ENCODE results near the gene IFIT1B. TPM values are rescaled to one million over a fixed set of nuclear protein-coding genes. Genes with fewer than 3 reads are reported as not detected.
"Not testable (repeated sequence)": the region's sequence is repeated elsewhere in the genome, so short reads cannot be mapped to it uniquely, and the experiment has no call there.

IFIT1B gene
- total RNA-seq, 2 experiments from 2014 or later, result not detected

DNA sequence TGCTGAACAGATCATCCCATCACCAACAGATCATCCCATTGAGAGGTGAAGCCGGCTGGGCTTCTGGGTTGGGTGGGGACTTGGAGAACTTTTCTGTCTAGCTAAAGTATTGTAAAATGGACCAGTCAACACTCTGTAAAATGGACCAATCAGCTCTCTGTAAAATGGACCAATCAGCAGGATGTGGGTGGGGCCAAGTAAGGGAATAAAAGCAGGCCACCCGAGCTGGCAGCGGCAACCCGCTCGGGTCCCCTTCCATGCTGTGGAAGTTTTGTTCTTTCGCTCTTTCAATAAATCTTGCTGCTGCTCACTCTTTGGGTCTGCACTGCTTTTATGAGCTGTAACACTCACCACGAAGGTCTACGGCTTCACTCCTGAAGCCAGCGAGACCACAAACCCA, 28.3 kb downstream of the IFIT1B start:
- not testable (repeated sequence) for H3K4me3 Mint-ChIP-seq, H3K27ac Mint-ChIP-seq, H3K4me1 Mint-ChIP-seq, DNase-seq, H3K9me3 Mint-ChIP-seq, H3K27me3 Mint-ChIP-seq
- peaks cover 13% of the 10 kb centered on the region for H3K36me3 Mint-ChIP-seq

GRCh38 chr10:89407792-89408191, 29.9 kb downstream of the IFIT1B start:
- DNase-seq, H3K9me3 Mint-ChIP-seq, H3K27ac Mint-ChIP-seq, H3K4me3 Mint-ChIP-seq, H3K27me3 Mint-ChIP-seq: not testable (repeated sequence)
- peaks cover 17% of the 10 kb centered on the region for H3K36me3 Mint-ChIP-seq
- peaks cover 12% of the 10 kb centered on the region for H3K4me1 Mint-ChIP-seq

GRCh38 chr10:89409282-89409681, 31.4 kb downstream of the IFIT1B start:
- H3K9me3 Mint-ChIP-seq, DNase-seq, H3K27me3 Mint-ChIP-seq, H3K4me3 Mint-ChIP-seq, H3K27ac Mint-ChIP-seq: not testable (repeated sequence)
- peaks cover 13% of the 10 kb centered on the region for H3K36me3 Mint-ChIP-seq
- H3K4me1 Mint-ChIP-seq, result peaks cover 18% of the 10 kb centered on the region

- not testable (repeated sequence) for H3K4me3 Mint-ChIP-seq, H3K27ac Mint-ChIP-seq, H3K27me3 Mint-ChIP-seq, DNase-seq, H3K9me3 Mint-ChIP-seq
- Mint-ChIP-seq H3K4me1 (peaks cover 22% of the 10 kb centered on the region), H3K36me3 (peaks cover 17% of the 10 kb centered on the region)
Measured at GRCh38 chr10:89410551-89410950, 32.7 kb downstream of the IFIT1B start.

DNA sequence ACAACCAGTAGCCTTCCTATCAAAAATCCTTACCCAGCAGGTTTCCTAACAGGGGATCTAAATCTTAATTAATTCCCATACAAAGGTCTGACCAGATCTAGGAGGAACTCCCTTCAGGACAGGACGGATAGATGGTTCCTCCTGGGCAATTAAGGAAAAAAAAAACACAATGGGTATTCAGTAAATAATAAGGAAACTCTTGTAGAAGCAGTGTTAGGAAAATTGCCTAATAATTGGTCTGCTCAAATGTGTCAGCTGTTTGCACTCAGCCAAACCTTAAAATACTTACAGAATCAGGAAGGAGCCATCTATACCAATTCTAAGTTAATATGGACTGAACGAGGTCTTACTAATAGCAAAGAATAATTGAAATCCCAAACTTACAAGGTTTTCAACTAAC, 33.3 kb downstream of the IFIT1B start:
- not testable (repeated sequence) for H3K4me3 Mint-ChIP-seq, DNase-seq, H3K27ac Mint-ChIP-seq, H3K27me3 Mint-ChIP-seq
- peaks cover 12% of the 10 kb centered on the region for H3K9me3 Mint-ChIP-seq
- peaks cover 23% of the 10 kb centered on the region for H3K36me3 Mint-ChIP-seq
- peaks cover 26% of the 10 kb centered on the region for H3K4me1 Mint-ChIP-seq

- Mint-ChIP-seq H3K27ac (peak overlapping the region; percentile 81), H3K4me1 (peaks cover 34% of the 10 kb centered on the region), H3K9me3 (peaks cover 12% of the 10 kb centered on the region), H3K36me3 (peaks cover 26% of the 10 kb centered on the region), H3K4me3 (peak overlapping the region; percentile 62)
- not testable (repeated sequence) for H3K27me3 Mint-ChIP-seq
- peak; percentile 59 for DNase-seq
Measured at GRCh38 chr10:89412276-89412675, 34.4 kb downstream of the IFIT1B start.

- H3K36me3 Mint-ChIP-seq, result peaks cover 35% of the 10 kb centered on the region
- peaks cover 12% of the 10 kb centered on the region for H3K9me3 Mint-ChIP-seq
- no peaks in the 10 kb centered on the region for H3K27me3 Mint-ChIP-seq
- DNase-seq, result no peak
- peaks cover 41% of the 10 kb centered on the region for H3K4me1 Mint-ChIP-seq
- peak overlapping the region; percentile 91 for H3K27ac Mint-ChIP-seq
- peak overlapping the region; percentile 83 for H3K4me3 Mint-ChIP-seq
Measured at GRCh38 chr10:89413398-89413912, 35.6 kb downstream of the IFIT1B start.

- peaks cover 43% of the 10 kb centered on the region for H3K4me1 Mint-ChIP-seq
- H3K27me3 Mint-ChIP-seq, result no peaks in the 10 kb centered on the region
Measured at GRCh38 chr10:89414146-89414878, 36.5 kb downstream of the IFIT1B start, which contains the start of gene IFIT5. Gene IFIT5 (plus strand): TSS chr10:89414568. CDS start chr10:89414799, 231 bp downstream.

GRCh38 chr10:89414879-89415821, 37.3 kb downstream of the IFIT1B start:
- Mint-ChIP-seq H3K36me3 (peaks cover 36% of the 10 kb centered on the region), H3K4me3 (peak overlapping the region; percentile 83)

More at GRCh38 chr10:89414146-89414878, 36.5 kb downstream of the IFIT1B start, which contains the start of gene IFIT5:
- peak; percentile 73 for DNase-seq
- Mint-ChIP-seq H3K4me3 (peak within 1 kb of the TSS; percentile 83), H3K9me3 (peaks cover 12% of the 10 kb centered on the region), H3K27ac (peak within 1 kb of the TSS; percentile 91), H3K36me3 (peaks cover 35% of the 10 kb centered on the region)

GRCh38 chr10:89416465-89416864, 38.6 kb downstream of the IFIT1B start:
- peak overlapping the region; percentile 91 for H3K27ac Mint-ChIP-seq
- H3K4me1 Mint-ChIP-seq, result peaks cover 49% of the 10 kb centered on the region
- peaks cover 12% of the 10 kb centered on the region for H3K9me3 Mint-ChIP-seq
- H3K36me3 Mint-ChIP-seq, result peaks cover 48% of the 10 kb centered on the region
- H3K27me3 Mint-ChIP-seq, result no peaks in the 10 kb centered on the region
- no peak for DNase-seq
- peak overlapping the region; percentile 83 for H3K4me3 Mint-ChIP-seq

More at GRCh38 chr10:89414879-89415821, 37.3 kb downstream of the IFIT1B start:
- no peaks in the 10 kb centered on the region for H3K27me3 Mint-ChIP-seq
- peaks cover 12% of the 10 kb centered on the region for H3K9me3 Mint-ChIP-seq
- H3K27ac Mint-ChIP-seq, result peak overlapping the region; percentile 91
- H3K4me1 Mint-ChIP-seq, result peaks cover 47% of the 10 kb centered on the region
- peak; percentile 49 for DNase-seq

- Mint-ChIP-seq H3K27ac (no peak overlapping the region), H3K27me3 (no peaks in the 10 kb centered on the region), H3K4me3 (peak overlapping the region; percentile 22), H3K36me3 (peaks cover 41% of the 10 kb centered on the region), H3K4me1 (peaks cover 38% of the 10 kb centered on the region), H3K9me3 (peaks cover 2% of the 10 kb centered on the region)
- DNase-seq, result no peak
Measured at GRCh38 chr10:89419548-89419947, 41.7 kb downstream of the IFIT1B start.

GRCh38 chr10:89421018-89421476, 43.2 kb downstream of the IFIT1B start:
- Mint-ChIP-seq H3K4me3 (no peak overlapping the region), H3K9me3 (peaks cover 1% of the 10 kb centered on the region), H3K36me3 (peaks cover 32% of the 10 kb centered on the region), H3K4me1 (peaks cover 31% of the 10 kb centered on the region), H3K27ac (no peak overlapping the region), H3K27me3 (no peaks in the 10 kb centered on the region)
- no peak for DNase-seq

- peaks cover 15% of the 10 kb centered on the region for H3K36me3 Mint-ChIP-seq
- H3K4me3 Mint-ChIP-seq, result no peak overlapping the region
- H3K9me3 Mint-ChIP-seq, result no peaks in the 10 kb centered on the region
- H3K27ac Mint-ChIP-seq, result no peak overlapping the region
- no peaks in the 10 kb centered on the region for H3K27me3 Mint-ChIP-seq
- DNase-seq, result no peak
- peaks cover 10% of the 10 kb centered on the region for H3K4me1 Mint-ChIP-seq
Measured at GRCh38 chr10:89425000-89425399, 47.1 kb downstream of the IFIT1B start.

DNA sequence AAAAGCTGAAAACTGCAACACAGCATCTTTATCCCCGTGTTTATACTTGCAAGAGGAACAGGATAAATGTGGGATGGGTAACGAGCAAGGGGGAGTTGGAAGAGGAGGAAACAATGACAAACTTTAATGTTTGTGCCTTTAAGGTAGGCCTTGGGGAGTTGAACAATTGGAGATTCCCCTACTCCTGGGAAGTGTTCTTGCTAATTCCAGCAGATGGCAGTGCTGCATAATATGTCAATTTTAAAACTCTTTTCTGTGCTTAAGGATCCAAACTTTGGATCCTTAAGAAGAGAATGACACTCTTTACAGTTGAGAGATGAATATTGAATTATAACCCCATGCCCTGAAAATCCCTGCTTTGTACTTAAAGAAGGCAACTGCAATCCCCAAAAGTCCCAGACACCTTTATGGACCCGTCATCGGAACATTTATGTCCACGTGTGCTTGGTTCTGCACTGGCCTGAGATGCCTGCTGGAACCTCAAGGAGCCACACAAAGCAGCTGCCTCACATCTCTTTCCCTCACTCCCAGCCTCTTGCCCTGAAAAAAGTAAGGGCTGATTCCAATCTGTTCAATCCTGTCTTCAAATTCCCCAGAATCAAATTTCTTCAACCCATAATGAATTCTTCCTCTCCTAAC, 48.5 kb downstream of the IFIT1B start:
- H3K4me1 Mint-ChIP-seq, result peaks cover 3% of the 10 kb centered on the region
- H3K27me3 Mint-ChIP-seq, result peaks cover 4% of the 10 kb centered on the region
- no peaks in the 10 kb centered on the region for H3K9me3 Mint-ChIP-seq
- H3K27ac Mint-ChIP-seq, result no peak overlapping the region
- DNase-seq, result no peak
- H3K4me3 Mint-ChIP-seq, result no peak overlapping the region
- H3K36me3 Mint-ChIP-seq, result peaks cover 3% of the 10 kb centered on the region

Measured in activated naive CD8-positive, alpha-beta T cell treated with anti-CD3 and anti-CD28 coated beads for 36 hours (primary cell).